Fibroblast of villous mesenchyme (primary cell): ENCODE measurements around the gene IFT80. TPM values are rescaled to one million over a fixed set of nuclear protein-coding genes. Genes with fewer than 3 reads are reported as not detected.
A peak's percentile ranks its signal among the peaks of the same experiment; 100 is the strongest.

ENCODE experiments used
- DNase-seq: peaks from one replicate; pipeline ENCODE4 v3.0.0-alpha.2; 2010; ENCODE audit warnings: low read depth
- H3K4me3 ChIP-seq: 2 replicates; pipeline ENCODE4 v1.5.1; 2011; ENCODE audit warnings: low read depth, mild to moderate bottlenecking, low read length
- total RNA-seq: library from RNA; depleted of rRNA; stranded (reverse); fragments of >200 nt; gene quantifications from 2 replicates; pipeline ENCODE4 v1.2.3, GENCODE V29; 2012
- TF ChIP-seq, protein P1 (sequence below): IDR thresholded peaks from 2 replicates; pipeline ENCODE4 v1.5.1; 2012; ENCODE audit warnings: low read depth, mild to moderate bottlenecking, low read length; ENCODE audit not compliant: insufficient read depth

IFT80 gene
- total RNA-seq, 1 donor: 47.9 TPM

DNA sequence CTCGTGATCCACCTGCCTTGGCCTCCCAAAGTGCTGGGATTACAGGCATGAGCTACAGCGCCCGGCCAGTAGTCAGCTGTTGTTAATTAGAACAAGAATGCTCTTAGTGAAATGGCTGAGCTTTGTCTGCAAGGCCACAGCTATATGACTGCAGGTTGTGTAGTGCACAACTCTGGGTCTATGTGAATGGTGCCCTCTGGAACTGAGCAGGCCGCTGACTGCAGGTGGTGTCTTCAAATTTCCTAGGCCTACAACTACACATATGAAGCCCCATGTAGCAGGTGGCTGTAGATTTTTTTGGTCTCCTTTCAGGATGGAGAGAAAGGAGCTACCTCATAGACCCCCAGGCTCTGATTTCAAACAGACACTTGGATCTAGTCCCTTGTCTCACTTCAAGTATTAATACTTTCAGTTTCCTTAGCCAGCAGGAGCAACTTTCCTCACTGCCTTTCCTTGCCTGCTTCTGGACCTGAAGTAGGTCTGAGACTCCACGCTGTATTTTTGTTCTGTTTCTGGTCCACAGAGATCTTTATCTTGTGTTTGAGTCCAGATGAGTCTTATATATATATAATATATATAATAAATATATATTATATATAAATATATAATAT lies 86.9 kb downstream of the IFT80 start:
- no peak overlapping the region for H3K4me3 ChIP-seq
- TF ChIP-seq, protein P1, sequence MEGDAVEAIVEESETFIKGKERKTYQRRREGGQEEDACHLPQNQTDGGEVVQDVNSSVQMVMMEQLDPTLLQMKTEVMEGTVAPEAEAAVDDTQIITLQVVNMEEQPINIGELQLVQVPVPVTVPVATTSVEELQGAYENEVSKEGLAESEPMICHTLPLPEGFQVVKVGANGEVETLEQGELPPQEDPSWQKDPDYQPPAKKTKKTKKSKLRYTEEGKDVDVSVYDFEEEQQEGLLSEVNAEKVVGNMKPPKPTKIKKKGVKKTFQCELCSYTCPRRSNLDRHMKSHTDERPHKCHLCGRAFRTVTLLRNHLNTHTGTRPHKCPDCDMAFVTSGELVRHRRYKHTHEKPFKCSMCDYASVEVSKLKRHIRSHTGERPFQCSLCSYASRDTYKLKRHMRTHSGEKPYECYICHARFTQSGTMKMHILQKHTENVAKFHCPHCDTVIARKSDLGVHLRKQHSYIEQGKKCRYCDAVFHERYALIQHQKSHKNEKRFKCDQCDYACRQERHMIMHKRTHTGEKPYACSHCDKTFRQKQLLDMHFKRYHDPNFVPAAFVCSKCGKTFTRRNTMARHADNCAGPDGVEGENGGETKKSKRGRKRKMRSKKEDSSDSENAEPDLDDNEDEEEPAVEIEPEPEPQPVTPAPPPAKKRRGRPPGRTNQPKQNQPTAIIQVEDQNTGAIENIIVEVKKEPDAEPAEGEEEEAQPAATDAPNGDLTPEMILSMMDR: no peak
- no peak for DNase-seq

GRCh38 chr3:160302806-160303205 lies 96.2 kb downstream of the IFT80 start:
- no peak for DNase-seq
- TF ChIP-seq, protein P1: no peak
- no peak overlapping the region for H3K4me3 ChIP-seq

GRCh38 chr3:160296591-160296990 lies 102.4 kb downstream of the IFT80 start:
- DNase-seq: peak; percentile 14
- TF ChIP-seq, protein P1: no peak
- no peak overlapping the region for H3K4me3 ChIP-seq

DNA sequence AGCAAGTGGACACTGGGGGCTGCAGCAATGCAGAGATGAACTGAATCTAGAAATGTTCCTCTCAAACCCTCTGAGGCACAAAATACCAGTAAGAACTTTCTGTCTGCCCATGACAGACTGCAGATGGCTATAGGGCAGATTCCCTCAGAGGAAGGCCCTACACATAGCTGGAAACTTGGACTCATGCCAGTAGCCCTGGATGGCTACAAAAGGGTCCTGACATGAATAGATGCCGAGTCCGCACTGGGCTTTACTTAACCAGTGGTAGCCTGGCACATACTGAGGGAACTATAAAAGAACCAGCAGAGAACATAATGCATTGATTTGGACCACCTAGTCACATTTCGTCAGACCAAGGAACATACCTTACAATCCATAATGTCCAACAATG lies 107.1 kb downstream of the IFT80 start:
- TF ChIP-seq, protein P1: no peak
- no peak for DNase-seq
- no peak overlapping the region for H3K4me3 ChIP-seq

DNA sequence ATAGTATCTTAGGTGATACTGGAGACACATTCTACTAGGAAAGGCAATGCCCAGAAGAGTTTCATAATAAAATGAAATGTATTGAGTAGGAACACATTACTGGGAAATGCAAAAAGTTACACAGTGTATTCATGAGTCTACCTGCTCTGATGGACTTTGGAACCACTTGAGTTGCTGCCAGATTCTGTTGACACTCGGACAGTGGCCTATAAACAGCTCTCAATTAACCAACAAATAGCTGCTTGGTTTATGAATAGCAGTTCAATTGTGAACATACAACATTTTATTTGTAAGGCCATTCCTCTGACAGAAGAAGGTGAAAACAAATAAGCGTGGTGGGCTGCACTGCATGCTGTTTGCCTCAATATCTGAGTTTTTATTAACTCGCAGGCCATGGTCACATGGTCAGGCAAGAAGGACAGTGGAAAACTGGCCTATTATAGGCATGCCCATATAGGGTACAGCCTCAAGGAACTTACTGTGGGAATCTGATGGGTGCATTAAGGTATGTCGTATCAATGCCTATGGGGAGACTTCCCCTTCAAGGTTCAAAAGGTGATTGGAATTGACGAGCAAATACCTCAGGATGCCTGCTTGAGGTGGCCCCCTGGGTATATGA lies 107.6 kb downstream of the IFT80 start:
- DNase-seq: no peak
- H3K4me3 ChIP-seq: no peak overlapping the region
- TF ChIP-seq, protein P1: no peak

DNA sequence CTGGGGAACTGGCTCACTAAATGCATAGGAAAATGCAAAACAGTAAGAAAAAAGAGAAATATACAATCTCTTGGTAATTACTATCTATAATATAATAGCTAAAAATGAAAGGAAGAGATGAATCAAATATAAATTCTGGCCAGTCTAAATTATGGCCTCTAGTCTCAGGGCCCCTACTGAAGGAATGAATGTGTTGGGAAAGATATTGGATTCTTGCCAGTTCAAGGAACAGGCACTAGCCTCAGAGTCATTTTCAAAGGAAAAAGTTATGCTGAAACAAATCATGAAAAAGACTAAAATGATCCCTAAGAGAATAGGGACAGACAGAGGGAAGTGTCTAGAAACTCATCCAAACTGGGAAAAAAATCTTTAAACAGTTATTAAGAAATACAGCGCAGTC lies 111.4 kb downstream of the IFT80 start:
- no peak overlapping the region for H3K4me3 ChIP-seq
- TF ChIP-seq, protein P1: no peak
- peak; percentile 21 for DNase-seq

DNA sequence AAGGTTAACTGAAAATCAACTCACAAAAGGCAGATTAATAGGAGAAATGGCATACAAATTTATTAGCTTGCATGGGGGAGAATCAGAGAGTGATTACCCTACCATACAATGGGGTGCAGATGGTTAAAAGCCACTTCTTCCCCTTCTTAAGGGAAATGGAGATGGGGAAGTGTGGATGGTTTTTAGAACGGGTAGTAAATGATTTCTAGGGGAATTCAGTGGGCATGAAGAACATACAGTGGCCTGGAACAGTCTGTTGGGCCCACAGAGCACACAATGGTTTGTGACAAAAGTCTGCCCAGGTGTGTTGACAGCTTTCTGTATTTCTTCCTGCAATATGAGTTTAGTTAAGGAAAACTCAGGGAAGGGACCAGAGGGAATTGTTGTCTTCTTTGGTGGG lies 112.8 kb downstream of the IFT80 start:
- no peak for DNase-seq
- H3K4me3 ChIP-seq: no peak overlapping the region
- TF ChIP-seq, protein P1: no peak
